Transverse colon (tissue), 4 donors: ENCODE data around the gene NEO1. TPM values are rescaled to one million over a fixed set of nuclear protein-coding genes. Genes with fewer than 3 reads are reported as not detected.

Source experiments
- DNase-seq: peaks from one replicate; pipeline ENCODE4 v3.0.0-alpha.2; 2019
- H3K27ac ChIP-seq, 4 donors: fragments of 200-600 bp; sonication (generic); 2 replicates each; pipeline ENCODE4 v1.5.1; 2016 to 2018; ENCODE audit warnings: inconsistent platforms in 4 of 4
- H3K27me3 ChIP-seq: fragments of 200-600 bp; sonication (generic); 2 replicates; pipeline ENCODE4 v1.5.1; 2017; ENCODE audit warnings: inconsistent platforms
- H3K36me3 ChIP-seq, 4 donors: fragments of 200-600 bp; sonication (generic); 2 replicates each; pipeline ENCODE4 v1.5.1; 2017 to 2019; ENCODE audit warnings: inconsistent platforms in 4 of 4
- H3K4me1 ChIP-seq, 4 donors: fragments of 200-600 bp; sonication (generic); 2 replicates each; pipeline ENCODE4 v1.5.1; 2017 to 2020; ENCODE audit warnings: inconsistent platforms in 4 of 4
- H3K4me3 ChIP-seq, 4 donors: fragments of 200-600 bp; sonication (generic); 1 replicate in 1 of 4; 2 replicates in 3 of 4; pipeline versions ENCODE4 v1.5.1 to v1.6.1; 2017 to 2019; ENCODE audit warnings: inconsistent platforms in 4 of 4
- H3K9me3 ChIP-seq, 2 donors: fragments of 200-600 bp; sonication (generic); 2 replicates each; pipeline ENCODE4 v1.5.1; 2017 to 2019; ENCODE audit warnings: inconsistent platforms in 2 of 2
- CTCF ChIP-seq, 5 experiments: fragments of 200-600 bp in 3 of 5; fragments of 450-650 bp in 2 of 5; sonication (generic) in 3 of 5; IDR thresholded peaks; 1 replicate in 2 of 5; 2 replicates in 3 of 5; pipeline ENCODE4 v1.5.1; 2016 to 2017; ENCODE audit warnings: antibody characterized with exemption in 5 of 5, inconsistent platforms in 3 of 5, mild to moderate bottlenecking in 2 of 5, moderate library complexity in 1 of 5
- EP300 ChIP-seq: sonication (generic); formaldehyde crosslinking; IDR thresholded peaks from one replicate; pipeline ENCODE4 v1.6.1; 2017; ENCODE audit warnings: antibody characterized with exemption, low read depth
- POLR2A ChIP-seq: fragments of 450-650 bp; IDR thresholded peaks from one replicate; pipeline ENCODE4 v1.6.1; 2016; ENCODE audit warnings: antibody characterized with exemption, mild to moderate bottlenecking, moderate library complexity
- POLR2AphosphoS5 ChIP-seq, 3 donors: sonication (generic); formaldehyde crosslinking; IDR thresholded peaks; one replicate each; pipeline ENCODE4 v1.6.1; 2016; ENCODE audit warnings: antibody characterized with exemption in 3 of 3
- WGBS, 2 donors: methylation state at CpG; one replicate each; pipeline ENCODE4 v1.1.5; 2018; ENCODE audit warnings: low coverage in 1 of 2; 5-methylcytosine and 5-hydroxymethylcytosine counted together
- in situ Hi-C, 4 donors: fragments of 200-750 bp; cut with MboI; loops; one replicate each; pipeline versions ENCODE4 v1.15.0 to v1.15.1; 2017; ENCODE audit warnings: low sequenced_read_pairs in 3 of 4, low pct_ligation_motif_present in 1 of 4, low pct_unique_long_range_greater_than_20kb in 1 of 4
- intact Hi-C: fragments of 100-400 bp; cut with DNase I; formaldehyde crosslinking; loops from one replicate; pipeline ENCODE4 v1.15.1; 2023; ENCODE audit warnings: low total_unique reads
- total RNA-seq, 4 donors: library from RNA; depleted of rRNA; stranded (reverse); fragments of >200 nt; gene quantifications; one replicate each; pipeline ENCODE4 v1.1.0, GENCODE V29; 2016

The NEO1 gene
- total RNA-seq, 4 donors from 2014 or later, result 100 to 188 (median 135) TPM

GRCh38 chr15:73028031-73028430, 24.2 kb upstream of the NEO1 start:
- in situ Hi-C loops (no loop called here), intact Hi-C loops (no loop called here)
- Histone ChIP-seq H3K9me3 (no peaks in the 10 kb centered on the region), H3K4me1 (peaks cover 0 to 15% (median 5%) of the 10 kb centered on the region in 4 donors), H3K27ac (no peak overlapping the region), H3K4me3 (no peak overlapping the region), H3K27me3 (peaks cover 6% of the 10 kb centered on the region), H3K36me3 (no peaks in the 10 kb centered on the region)
- TF ChIP-seq CTCF (IDR thresholded peaks at IDR 0.05) (no peak), EP300 (no peak), POLR2AphosphoS5 (IDR thresholded peaks at IDR 0.05) (no peak), POLR2A (no peak)
- 89 to 92% methylated on average over 3 to 6 of the region's 6 CpGs for WGBS, 2 donors
- DNase-seq, result no peak

- H3K27me3 ChIP-seq, result peaks cover 6% of the 10 kb centered on the region
- H3K4me1 ChIP-seq, result peaks cover 0 to 15% (median 5%) of the 10 kb centered on the region in 4 donors
- intact Hi-C loops, result no loop called here
- H3K27ac ChIP-seq, result no peak overlapping the region
- no peak overlapping the region for H3K4me3 ChIP-seq
- TF ChIP-seq EP300 (no peak), POLR2AphosphoS5 (IDR thresholded peaks at IDR 0.05) (no peak), CTCF (IDR thresholded peaks at IDR 0.05) (no peak), POLR2A (no peak)
- in situ Hi-C loops, result no loop called here
- DNase-seq, result no peak
- 25 to 39% methylated on average over 7 of the region's 7 CpGs for WGBS, 2 donors
- no peaks in the 10 kb centered on the region for H3K36me3 ChIP-seq
- no peaks in the 10 kb centered on the region for H3K9me3 ChIP-seq
Measured at GRCh38 chr15:73028831-73029451, 23.3 kb upstream of the NEO1 start.

- no peak for TF ChIP-seq POLR2AphosphoS5 (IDR thresholded peaks at IDR 0.05)
- Histone ChIP-seq H3K27ac (no peak overlapping the region), H3K36me3 (no peaks in the 10 kb centered on the region), H3K4me3 (no peak overlapping the region), H3K9me3 (no peaks in the 10 kb centered on the region), H3K27me3 (peaks cover 6% of the 10 kb centered on the region), H3K4me1 (peaks cover 0 to 15% (median 5%) of the 10 kb centered on the region in 4 donors)
- no peak for DNase-seq
- 64 to 71% methylated on average over 4 of the region's 4 CpGs for WGBS, 2 donors
- in situ Hi-C loops (no loop called here), intact Hi-C loops (no loop called here)
Measured at GRCh38 chr15:73030122-73030679, 22.1 kb upstream of the NEO1 start.

- H3K27ac ChIP-seq, result no peak overlapping the region
- 69 to 100% methylated on average over 1 to 2 of the region's 2 CpGs for WGBS, 2 donors
Measured at GRCh38 chr15:73031648-73032047, 20.6 kb upstream of the NEO1 start.

More at GRCh38 chr15:73031648-73032047, 20.6 kb upstream of the NEO1 start:
- TF ChIP-seq POLR2A (no peak), EP300 (no peak), CTCF (IDR thresholded peaks at IDR 0.05) (no peak), POLR2AphosphoS5 (IDR thresholded peaks at IDR 0.05) (no peak)
- in situ Hi-C loops, result no loop called here
- H3K9me3 ChIP-seq, result no peaks in the 10 kb centered on the region
- H3K27me3 ChIP-seq, result peaks cover 6% of the 10 kb centered on the region
- no peak for DNase-seq
- no peaks in the 10 kb centered on the region for H3K36me3 ChIP-seq
- intact Hi-C loops, result no loop called here
- H3K4me1 ChIP-seq, result peaks cover 0 to 15% (median 5%) of the 10 kb centered on the region in 4 donors
- no peak overlapping the region for H3K4me3 ChIP-seq
